ENCODE results near the gene ACOT8. TPM values are rescaled to one million over a fixed set of nuclear protein-coding genes. Genes with fewer than 3 reads are reported as not detected.
"Not testable (repeated sequence)": the region's sequence is repeated elsewhere in the genome, so short reads cannot be mapped to it uniquely, and the experiment has no call there.

Gene ACOT8
- total RNA-seq, 2 experiments from 2014 or later, result 25.5 to 29.0 TPM

DNA sequence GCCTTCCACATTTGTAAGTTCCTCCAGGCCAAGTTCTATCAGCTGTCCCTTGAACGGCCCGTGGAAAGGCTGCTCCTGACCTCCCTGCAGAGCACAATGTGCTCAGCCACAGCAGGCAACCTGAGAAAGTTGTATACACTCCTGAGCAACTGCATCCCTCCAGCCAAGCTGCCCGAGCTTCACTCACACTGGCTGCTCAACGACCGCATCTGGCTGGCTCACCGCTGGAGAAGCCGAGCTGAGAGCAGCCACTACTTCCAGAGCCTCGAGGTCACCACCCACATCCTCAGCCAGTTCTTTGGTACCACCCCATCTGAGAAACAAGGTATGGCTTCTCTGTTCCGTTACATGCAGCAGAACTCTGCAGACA lies 25.9 kb upstream of the ACOT8 start:
- Mint-ChIP-seq H3K9me3 (no peaks in the 10 kb centered on the region), H3K36me3 (peaks cover 21% of the 10 kb centered on the region), H3K4me3 (no peak overlapping the region), H3K4me1 (ENCODE audit: low read depth) (peaks cover 43% of the 10 kb centered on the region), H3K27ac (no peak overlapping the region), H3K27me3 (no peaks in the 10 kb centered on the region)
- ChIA-PET POLR2A (interaction anchor here (1.4 kb wide), 1 partner anchor 52 kb away, joined by 4 read pairs; the partner anchor contains the start of gene PCIF1), CTCF (interaction anchor here (0.8 kb wide), 1 partner anchor 51 kb away, joined by 5 read pairs; no protein-coding TSS in a partner anchor)
- no peak for DNase-seq
- intact Hi-C loops (cut with micrococcal nuclease), result loop anchor here (10.0 kb wide), 1 partner anchor 48 kb away; the partner anchor contains the start of gene SNX21

DNA sequence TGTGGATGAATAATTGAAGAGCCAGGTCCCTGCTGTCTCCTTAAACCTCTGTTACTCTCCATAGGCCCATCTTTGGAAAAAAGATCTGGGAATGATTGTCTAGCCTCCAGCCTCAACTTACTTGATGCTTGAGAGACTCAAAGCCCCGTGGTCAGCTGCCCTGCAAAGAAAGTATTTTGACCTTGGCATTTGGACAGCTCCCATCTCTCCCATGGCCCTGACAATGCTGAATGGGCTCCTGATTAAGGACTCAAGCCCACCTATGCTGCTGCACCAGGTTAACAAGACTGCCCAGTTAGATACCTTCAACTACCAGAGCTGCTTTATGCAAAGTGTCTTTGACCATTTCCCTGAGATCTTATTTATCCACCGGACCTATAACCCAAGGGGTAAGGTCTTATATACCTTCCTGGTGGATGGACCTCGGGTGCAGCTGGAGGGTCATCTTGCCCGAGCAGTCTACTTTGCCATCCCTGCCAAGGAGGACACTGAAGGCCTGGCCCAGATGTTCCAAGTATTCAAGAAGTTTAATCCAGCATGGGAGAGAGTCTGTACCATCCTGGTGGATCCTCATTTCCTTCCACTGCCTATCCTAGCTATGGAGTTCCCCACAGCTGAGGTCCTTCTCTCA lies 25.4 kb upstream of the ACOT8 start:
- Mint-ChIP-seq H3K4me1 (ENCODE audit: low read depth) (peaks cover 43% of the 10 kb centered on the region), H3K36me3 (peaks cover 21% of the 10 kb centered on the region), H3K4me3 (peak overlapping the region; percentile 62), H3K27me3 (no peaks in the 10 kb centered on the region), H3K27ac (no peak overlapping the region), H3K9me3 (no peaks in the 10 kb centered on the region)
- ChIA-PET CTCF (interaction anchor here (0.8 to 1.9 kb wide), 3 partner anchors 8 to 51 kb away, joined by 4 to 13 read pairs (median 5); partner anchors contain the start of genes CTSA and NEURL2), POLR2A (interaction anchor here (0.7 to 1.8 kb wide), 3 partner anchors 9 to 52 kb away, joined by 3 to 12 read pairs (median 4); partner anchors contain the start of genes CTSA, NEURL2 and PCIF1)
- intact Hi-C loops (cut with micrococcal nuclease), result loop anchor here (10.0 kb wide), 1 partner anchor 48 kb away; the partner anchor contains the start of gene SNX21
- no peak for DNase-seq

DNA sequence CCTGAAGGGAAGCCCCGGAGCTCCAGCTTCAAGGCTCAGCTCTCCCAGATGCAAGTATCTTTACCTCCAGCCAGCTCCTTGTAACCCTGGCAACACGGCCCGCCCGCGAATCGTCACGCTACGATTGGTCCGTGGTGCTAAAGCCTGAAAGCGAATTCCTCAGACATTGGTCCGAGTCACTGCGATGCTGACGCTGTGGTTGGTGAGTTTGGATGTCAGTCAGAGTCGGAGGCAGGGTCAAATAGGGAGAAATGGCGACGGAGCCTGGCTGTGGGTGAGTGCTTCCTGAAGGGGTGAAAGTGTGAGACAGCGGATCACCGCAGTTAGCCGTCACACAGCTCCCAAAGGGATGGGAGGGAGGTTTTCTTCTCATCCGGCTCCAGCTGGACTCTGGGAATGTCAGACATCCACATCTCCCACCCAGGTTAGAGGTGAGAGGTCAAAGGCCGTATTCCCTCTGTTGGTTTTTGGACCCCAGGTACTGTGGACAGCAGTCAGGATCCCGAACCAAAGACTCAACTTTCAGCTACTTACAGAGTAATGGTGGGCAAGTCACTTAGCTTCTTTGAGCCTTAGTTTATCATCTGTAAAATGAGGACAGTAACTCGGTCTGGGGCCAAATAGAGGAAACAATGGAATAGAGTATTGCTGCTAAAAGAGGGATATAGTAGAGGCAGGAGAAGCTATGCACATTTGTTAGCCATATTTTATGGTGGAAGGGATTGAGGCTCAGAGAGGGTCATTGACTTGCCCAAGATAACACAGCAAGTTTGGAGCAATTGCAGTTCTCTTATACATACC lies 24.0 kb upstream of the ACOT8 start, which contains the start of gene ZSWIM1:
TSS of gene ZSWIM1 (plus strand) at position 240 of the 801 bp plus-strand sequence. CDS start 1,366 bp downstream, outside the sequence.
- peak; percentile 99 for DNase-seq
- Mint-ChIP-seq H3K9me3 (no peaks in the 10 kb centered on the region), H3K4me1 (ENCODE audit: low read depth) (peaks cover 41% of the 10 kb centered on the region), H3K36me3 (peaks cover 21% of the 10 kb centered on the region), H3K27ac (peak within 1 kb of the TSS; percentile 91), H3K27me3 (no peaks in the 10 kb centered on the region), H3K4me3 (peak within 1 kb of the TSS; percentile 92)
- ChIA-PET CTCF (interaction anchor here (0.9 to 1.9 kb wide), 5 partner anchors 9 to 82 kb away, joined by 3 to 13 read pairs (median 4); partner anchors contain the start of genes CTSA and NEURL2), POLR2A (interaction anchor here (1.1 to 1.8 kb wide), 5 partner anchors 9 to 90 kb away, joined by 4 to 12 read pairs (median 6); partner anchors contain the start of genes CTSA, NEURL2 and PCIF1)
- intact Hi-C loops (cut with micrococcal nuclease), result loop anchor here (1.0 to 10.0 kb wide), 4 partner anchors 10 to 54 kb away; partner anchors contain the start of genes ACOT8, CTSA, NEURL2 and PCIF1

DNA sequence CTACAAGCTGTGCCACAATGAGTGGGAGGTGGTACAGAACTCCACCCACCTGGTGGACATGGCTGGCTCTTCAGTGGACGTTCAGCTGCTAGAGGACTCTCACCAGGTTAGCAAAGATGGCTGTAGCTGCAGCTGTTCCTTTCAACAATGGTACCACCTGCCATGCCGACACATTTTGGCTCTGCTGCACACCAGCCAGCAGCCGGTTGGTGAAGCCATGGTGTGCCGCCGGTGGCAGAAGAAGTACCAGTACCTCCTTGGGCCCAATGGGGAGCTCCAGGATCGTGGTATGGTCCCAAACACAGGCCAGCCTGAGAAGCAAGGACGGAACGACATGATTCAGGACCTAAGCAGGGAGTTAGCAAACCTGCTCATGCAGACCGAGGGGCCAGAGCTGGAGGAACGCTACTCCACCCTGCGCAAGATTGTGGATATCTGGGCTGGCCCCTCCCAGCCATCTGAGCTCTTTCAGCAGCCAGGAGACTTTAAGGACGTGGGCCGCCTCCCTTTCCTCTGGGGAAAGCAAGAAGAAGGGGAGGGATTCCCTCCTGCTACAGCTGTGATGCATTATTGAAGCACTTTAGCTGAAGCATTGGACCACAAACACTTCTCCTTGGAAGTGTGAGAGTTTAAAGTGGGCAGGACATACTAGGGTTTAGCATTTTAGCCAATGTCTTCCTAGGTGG lies 21.0 kb upstream of the ACOT8 start:
- H3K36me3 Mint-ChIP-seq, result peaks cover 9% of the 10 kb centered on the region
- no peaks in the 10 kb centered on the region for H3K27me3 Mint-ChIP-seq
- no peaks in the 10 kb centered on the region for H3K9me3 Mint-ChIP-seq
- H3K4me1 Mint-ChIP-seq (ENCODE audit: low read depth), result peaks cover 22% of the 10 kb centered on the region
- intact Hi-C loops (cut with micrococcal nuclease), result no loop called here
- ChIA-PET POLR2A (interaction anchor here (0.8 kb wide), 1 partner anchor 22 kb away, joined by 3 read pairs; no protein-coding TSS in a partner anchor), CTCF (interaction anchor here (0.6 kb wide), 2 partner anchors 12 to 1302 kb away, joined by 3 read pairs; no protein-coding TSS in a partner anchor)
- H3K27ac Mint-ChIP-seq, result no peak overlapping the region
- no peak for DNase-seq
- no peak overlapping the region for H3K4me3 Mint-ChIP-seq

DNA sequence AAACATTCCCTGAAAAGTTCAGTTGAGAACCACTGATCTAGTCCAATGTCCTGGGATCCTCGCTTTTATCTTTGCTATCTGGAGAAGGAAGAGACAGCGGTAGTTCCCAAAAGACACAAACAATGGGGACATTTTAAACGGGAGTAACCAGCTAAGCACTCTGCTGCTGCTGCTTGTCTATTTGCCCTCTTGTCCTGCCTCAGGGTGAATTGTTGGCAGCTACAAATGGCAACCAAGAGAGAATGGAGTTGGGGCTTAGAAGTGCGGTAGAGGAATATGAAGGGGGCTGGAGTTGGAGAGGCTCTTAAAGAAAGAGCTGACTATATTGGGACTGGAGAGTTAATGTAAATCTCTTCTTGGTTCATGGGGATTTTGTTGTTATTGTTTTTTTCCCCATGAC lies 17.4 kb upstream of the ACOT8 start:
- Mint-ChIP-seq H3K27ac (no peak overlapping the region), H3K4me3 (no peak overlapping the region), H3K36me3 (no peaks in the 10 kb centered on the region), H3K9me3 (no peaks in the 10 kb centered on the region), H3K4me1 (ENCODE audit: low read depth) (no peaks in the 10 kb centered on the region), H3K27me3 (no peaks in the 10 kb centered on the region)
- POLR2A ChIA-PET, result no interaction called here
- DNase-seq, result no peak
- intact Hi-C loops (cut with micrococcal nuclease), result no loop called here
- CTCF ChIA-PET, result no interaction called here

DNA sequence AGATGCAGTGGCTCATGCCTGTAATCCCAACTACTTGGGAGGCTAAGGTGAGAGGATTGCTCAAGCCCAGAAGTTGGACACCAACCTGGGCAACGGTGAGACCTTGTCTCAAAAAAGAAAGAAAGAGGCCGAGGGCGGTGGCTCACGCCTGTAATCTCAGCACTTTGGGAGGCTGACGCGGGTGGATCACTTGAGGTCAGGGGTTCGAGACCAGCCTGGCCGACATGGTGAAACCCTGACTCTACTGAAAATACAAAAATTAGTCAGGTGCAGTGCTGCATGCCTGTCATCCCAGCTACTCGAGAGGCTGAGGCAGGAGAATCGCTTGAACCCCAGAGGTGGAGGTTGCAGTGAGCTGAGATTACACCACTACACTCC lies 16.9 kb upstream of the ACOT8 start:
- H3K4me3 Mint-ChIP-seq; H3K27me3 Mint-ChIP-seq; POLR2A ChIA-PET; DNase-seq; H3K27ac Mint-ChIP-seq; H3K4me1 Mint-ChIP-seq (ENCODE audit: low read depth); H3K9me3 Mint-ChIP-seq; H3K36me3 Mint-ChIP-seq; intact Hi-C loops (cut with micrococcal nuclease): not testable (repeated sequence)
- CTCF ChIA-PET, result interaction anchor here (0.8 kb wide), 1 partner anchor 75 kb away, joined by 3 read pairs; no protein-coding TSS in a partner anchor

DNA sequence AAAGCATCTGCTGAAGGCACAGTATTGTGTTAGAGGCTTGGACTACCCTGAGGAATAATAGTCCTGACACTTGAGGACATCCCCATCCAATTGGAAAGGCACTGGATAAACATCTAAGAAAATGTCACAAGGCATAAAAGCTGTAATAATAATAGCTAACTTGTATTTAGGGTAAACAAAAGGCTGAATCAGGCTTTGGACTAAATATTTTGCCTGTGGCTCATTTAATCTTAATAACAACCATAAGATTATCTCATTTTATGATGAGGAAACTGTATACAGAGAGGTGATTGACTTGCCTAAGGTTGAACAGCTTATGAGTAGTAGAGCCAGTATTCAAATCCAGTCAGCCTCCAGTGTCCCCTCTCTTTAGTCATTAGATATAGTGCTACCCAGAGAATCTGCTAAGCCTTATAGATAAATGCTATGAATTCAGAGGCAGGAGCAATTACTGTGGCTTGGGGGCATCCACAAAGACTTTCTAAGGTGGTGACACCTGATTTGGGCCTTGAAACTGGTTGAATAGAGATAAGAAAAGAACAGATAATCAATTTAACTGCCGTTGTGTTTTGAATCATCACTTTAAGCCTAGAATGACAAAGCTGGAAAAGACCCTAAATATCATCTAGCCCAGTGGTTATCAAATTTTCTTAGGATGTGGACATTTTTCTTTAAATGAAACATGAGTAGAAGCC lies 16.4 kb upstream of the ACOT8 start:
- no peaks in the 10 kb centered on the region for H3K36me3 Mint-ChIP-seq
- ChIA-PET CTCF (interaction anchor here (0.8 to 1.5 kb wide), 2 partner anchors 74 to 139 kb away, joined by 3 to 5 read pairs; no protein-coding TSS in a partner anchor), POLR2A (interaction anchor here (0.6 kb wide), 1 partner anchor 9 kb away, joined by 3 read pairs; no protein-coding TSS in a partner anchor)
- H3K9me3 Mint-ChIP-seq, result no peaks in the 10 kb centered on the region
- DNase-seq, result no peak
- intact Hi-C loops (cut with micrococcal nuclease), result no loop called here
- H3K27ac Mint-ChIP-seq, result no peak overlapping the region
- H3K4me1 Mint-ChIP-seq (ENCODE audit: low read depth), result no peaks in the 10 kb centered on the region
- H3K4me3 Mint-ChIP-seq, result no peak overlapping the region
- H3K27me3 Mint-ChIP-seq, result no peaks in the 10 kb centered on the region

DNA sequence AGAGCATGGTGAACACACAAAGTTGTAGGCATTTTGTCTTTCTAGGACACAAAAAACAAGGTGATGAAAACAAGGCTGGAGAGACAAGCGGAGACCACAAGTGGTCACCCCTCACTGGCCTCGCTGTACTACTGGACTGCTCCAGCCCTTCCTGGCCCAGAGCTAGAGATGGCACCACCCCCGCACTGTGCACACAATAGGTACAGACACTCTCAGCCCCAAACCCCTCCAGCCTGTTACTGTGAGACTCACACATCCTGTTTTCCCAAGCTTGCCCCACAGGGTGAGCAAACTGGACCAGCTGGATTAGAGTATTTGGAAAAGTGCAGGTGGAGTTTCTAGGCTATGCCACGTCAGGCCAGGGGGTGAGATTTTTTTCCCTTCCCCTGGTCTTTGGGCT lies 15.4 kb upstream of the ACOT8 start:
- no peaks in the 10 kb centered on the region for H3K9me3 Mint-ChIP-seq
- H3K27ac Mint-ChIP-seq, result no peak overlapping the region
- no peak for DNase-seq
- intact Hi-C loops (cut with micrococcal nuclease), result no loop called here
- no peaks in the 10 kb centered on the region for H3K27me3 Mint-ChIP-seq
- H3K36me3 Mint-ChIP-seq, result no peaks in the 10 kb centered on the region
- no peak overlapping the region for H3K4me3 Mint-ChIP-seq
- ChIA-PET POLR2A (no interaction called here), CTCF (interaction anchor here (1.5 kb wide), 1 partner anchor 139 kb away, joined by 5 read pairs; no protein-coding TSS in a partner anchor)
- H3K4me1 Mint-ChIP-seq (ENCODE audit: low read depth), result no peaks in the 10 kb centered on the region

DNA sequence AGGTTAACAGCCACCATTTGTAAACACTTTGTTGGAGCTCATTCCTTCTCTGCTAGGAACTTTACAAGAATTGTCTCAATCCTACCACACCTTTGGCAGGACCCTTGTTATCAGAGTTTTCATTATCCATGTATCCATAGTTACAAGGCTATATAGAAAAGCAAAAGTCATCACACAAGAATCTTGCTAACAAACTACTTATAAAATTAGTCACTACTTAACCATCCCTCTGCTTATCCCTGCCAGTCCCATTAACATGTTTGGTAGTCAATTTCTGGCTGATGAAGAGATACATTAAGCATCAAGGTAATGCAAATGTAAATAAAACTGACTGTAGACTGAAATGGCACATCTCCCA lies 10.6 kb upstream of the ACOT8 start:
- Mint-ChIP-seq H3K27ac (no peak overlapping the region), H3K4me1 (ENCODE audit: low read depth) (no peaks in the 10 kb centered on the region), H3K9me3 (no peaks in the 10 kb centered on the region), H3K27me3 (no peaks in the 10 kb centered on the region), H3K4me3 (no peak overlapping the region), H3K36me3 (no peaks in the 10 kb centered on the region)
- DNase-seq, result no peak
- CTCF ChIA-PET, result no interaction called here
- POLR2A ChIA-PET, result interaction anchor here (1.0 kb wide), 1 partner anchor 22 kb away, joined by 4 read pairs; no protein-coding TSS in a partner anchor
- intact Hi-C loops (cut with micrococcal nuclease), result no loop called here

DNA sequence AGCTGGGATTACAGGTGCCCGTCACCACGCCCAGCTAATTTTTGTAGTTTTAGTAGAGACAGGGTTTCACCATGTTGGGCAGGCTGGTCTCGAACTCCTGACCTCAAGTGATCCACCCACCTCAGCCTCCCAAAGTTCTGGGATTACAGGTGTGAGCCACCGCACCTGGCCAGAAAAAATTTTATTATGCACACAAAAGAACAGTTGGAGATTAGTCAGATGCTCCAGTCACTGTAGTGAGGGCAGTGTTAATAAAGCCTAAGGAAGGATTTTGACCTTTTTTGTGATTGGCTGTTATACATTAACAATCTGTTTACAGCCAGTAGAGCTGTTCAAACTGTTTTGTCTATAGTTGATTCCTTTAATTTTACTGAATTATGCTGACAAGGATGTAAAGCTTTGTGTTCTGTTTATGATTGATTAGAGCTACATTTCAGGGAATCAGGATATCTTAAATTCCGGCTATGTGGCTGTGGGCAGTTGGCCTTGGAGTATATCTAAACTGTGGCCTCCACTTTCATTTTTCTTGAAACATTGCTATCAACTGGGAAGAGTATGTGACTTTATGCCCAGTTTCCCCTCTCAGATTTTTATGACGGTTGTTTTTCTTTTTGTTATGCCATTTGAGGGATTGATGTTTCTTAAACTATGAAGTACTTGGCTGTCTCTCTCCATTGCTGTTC lies 10.1 kb upstream of the ACOT8 start:
- Mint-ChIP-seq H3K9me3 (no peaks in the 10 kb centered on the region), H3K36me3 (no peaks in the 10 kb centered on the region), H3K4me1 (ENCODE audit: low read depth) (no peaks in the 10 kb centered on the region), H3K27me3 (no peaks in the 10 kb centered on the region), H3K4me3 (no peak overlapping the region), H3K27ac (no peak overlapping the region)
- ChIA-PET POLR2A (interaction anchor here (1.0 kb wide), 1 partner anchor 23 kb away, joined by 4 read pairs; no protein-coding TSS in a partner anchor), CTCF (no interaction called here)
- intact Hi-C loops (cut with micrococcal nuclease), result no loop called here
- no peak for DNase-seq

DNA sequence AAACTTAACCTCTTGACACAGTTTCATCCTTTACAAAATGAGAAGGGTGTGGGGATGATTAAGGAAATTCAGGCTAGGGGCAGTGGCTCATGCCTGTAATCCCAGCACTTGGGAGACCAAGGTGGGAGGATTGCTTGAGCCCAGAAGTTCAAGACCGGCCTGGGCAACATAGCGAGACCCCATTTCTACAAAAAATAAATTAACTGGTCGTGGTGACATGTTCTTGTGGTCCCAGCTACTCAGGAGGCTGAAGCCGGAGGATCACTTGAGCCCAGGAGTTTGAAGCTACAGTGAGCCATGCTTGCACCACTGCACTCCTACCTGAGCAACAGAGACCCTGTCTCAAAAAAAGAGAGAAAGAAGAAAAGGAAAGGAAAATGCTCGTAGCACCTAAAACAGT lies 9.3 kb upstream of the ACOT8 start:
- H3K4me1 Mint-ChIP-seq (ENCODE audit: low read depth), result no peaks in the 10 kb centered on the region
- H3K27ac Mint-ChIP-seq, result no peak overlapping the region
- H3K36me3 Mint-ChIP-seq, result no peaks in the 10 kb centered on the region
- no peaks in the 10 kb centered on the region for H3K27me3 Mint-ChIP-seq
- intact Hi-C loops (cut with micrococcal nuclease), result no loop called here
- ChIA-PET POLR2A (no interaction called here), CTCF (no interaction called here)
- DNase-seq, result no peak
- H3K4me3 Mint-ChIP-seq, result no peak overlapping the region
- no peaks in the 10 kb centered on the region for H3K9me3 Mint-ChIP-seq

Data from activated CD4-positive, alpha-beta memory T cell treated with anti-CD3 and anti-CD28 coated beads for 36 hours (primary cell).